ENCODE results near the gene ZNF195.
A peak's percentile ranks its signal among the peaks of the same experiment; 100 is the strongest.
"Not testable (repeated sequence)": the region's sequence is repeated elsewhere in the genome, so short reads cannot be mapped to it uniquely, and the experiment has no call there.

Gene ZNF195

GRCh38 chr11:3378426-3379423 lies at the start of gene ZNF195:
TSS of gene ZNF195 (minus strand) at chr11:3379146. CDS start at chr11:3379040, 106 bp downstream.
- peak; percentile 97 for DNase-seq

- DNase-seq = not testable (repeated sequence)
These were observed 49.1 kb upstream of the ZNF195 start for GRCh38 chr11:3428076-3428475.

GRCh38 chr11:3426541-3426940 lies 47.6 kb upstream of the ZNF195 start:
- DNase-seq = not testable (repeated sequence)

- not testable (repeated sequence) for DNase-seq
These were observed 45.0 kb upstream of the ZNF195 start for GRCh38 chr11:3423928-3424327.

- DNase-seq = not testable (repeated sequence)
These were observed 44.3 kb upstream of the ZNF195 start for GRCh38 chr11:3423138-3423731.

GRCh38 chr11:3422380-3423137 lies 43.6 kb upstream of the ZNF195 start:
- DNase-seq = peak; percentile 98 to 99

GRCh38 chr11:3421608-3422379 lies 42.8 kb upstream of the ZNF195 start:
- DNase-seq = peak; percentile 2 to 7

- DNase-seq = not testable (repeated sequence)
These were observed 41.5 kb upstream of the ZNF195 start for GRCh38 chr11:3420281-3421042.

GRCh38 chr11:3419496-3419895 lies 40.5 kb upstream of the ZNF195 start:
- DNase-seq = not testable (repeated sequence)

- peak; percentile 65 to 70 for DNase-seq
These were observed 38.1 kb upstream of the ZNF195 start for GRCh38 chr11:3417047-3417446.

GRCh38 chr11:3415301-3415700 lies 36.4 kb upstream of the ZNF195 start:
- not testable (repeated sequence) for DNase-seq

- DNase-seq = not testable (repeated sequence)
These were observed 34.7 kb upstream of the ZNF195 start for GRCh38 chr11:3413666-3414065.

- no peak for DNase-seq
These were observed 33.9 kb upstream of the ZNF195 start for GRCh38 chr11:3412837-3413236.

- DNase-seq = peak; percentile 64 to 83
These were observed 29.8 kb upstream of the ZNF195 start for GRCh38 chr11:3408722-3409121.

- DNase-seq = not testable (repeated sequence)
These were observed 29.2 kb upstream of the ZNF195 start for GRCh38 chr11:3408058-3408605.

- DNase-seq = not testable (repeated sequence)
These were observed 28.0 kb upstream of the ZNF195 start for GRCh38 chr11:3406937-3407336.

GRCh38 chr11:3406223-3406875 lies 27.4 kb upstream of the ZNF195 start:
- not testable (repeated sequence) for DNase-seq

GRCh38 chr11:3404076-3404925 lies 25.4 kb upstream of the ZNF195 start:
- not testable (repeated sequence) for DNase-seq

GRCh38 chr11:3402861-3403250 lies 23.9 kb upstream of the ZNF195 start:
- DNase-seq = not testable (repeated sequence)

All from CD4-positive, alpha-beta T cell treated with Interleukin-1 beta for 1 hour (primary cell).